Natural killer cell treated with Interleukin-12 subunit alpha and Interleukin-12 subunit beta and Interleukin-15 and Interleukin-18, amount 100 ng/mL, for 72 hours (primary cell): ENCODE results near the gene CROCC. TPM values are rescaled to one million over a fixed set of nuclear protein-coding genes. Genes with fewer than 3 reads are reported as not detected.

Experiments
- ATAC-seq, 2 donors: fragments of 150-1000 bp; cut with Tn5 transposase in 1 of 2; sonication (Bioruptor Pico), chemical (Tn5 transposase) in 1 of 2; 2 replicates each; pipeline ENCODE4 v1.10.0; 2021
- DNase-seq: peaks from one replicate; pipeline ENCODE4 v3.0.0; 2022; ENCODE audit warnings: low spot score
- H3K27ac Mint-ChIP-seq, 2 donors: 1 replicate in 1 of 2; 2 replicates in 1 of 2; pipeline ENCODE4 v1.8.0; 2022; ENCODE audit warnings: mixed read lengths in 2 of 2, mild to moderate bottlenecking in 1 of 2, moderate library complexity in 1 of 2
- H3K27me3 Mint-ChIP-seq, 2 donors: 1 replicate in 1 of 2; 2 replicates in 1 of 2; pipeline ENCODE4 v1.8.0; 2022; ENCODE audit warnings: mixed read lengths in 2 of 2
- H3K36me3 Mint-ChIP-seq: one replicate; pipeline ENCODE4 v1.8.0; 2022; ENCODE audit warnings: mixed read lengths
- H3K4me1 Mint-ChIP-seq, 2 donors: 1 replicate in 1 of 2; 2 replicates in 1 of 2; pipeline ENCODE4 v1.8.0; 2022; ENCODE audit warnings: low read depth in 2 of 2, mixed read lengths in 2 of 2, mild to moderate bottlenecking in 1 of 2
- H3K4me3 Mint-ChIP-seq: one replicate; pipeline ENCODE4 v1.8.0; 2022; ENCODE audit warnings: mixed read lengths
- H3K9me3 Mint-ChIP-seq: 2 replicates; pipeline ENCODE4 v1.8.0; 2022; ENCODE audit warnings: mixed read lengths
- total RNA-seq, 2 donors: library from RNA; stranded (reverse); gene quantifications; one replicate each; pipeline ENCODE4 v1.2.3, GENCODE V29; 2022

Gene CROCC
- total RNA-seq, 2 donors from 2014 or later: 21.0 to 29.3 TPM

DNA sequence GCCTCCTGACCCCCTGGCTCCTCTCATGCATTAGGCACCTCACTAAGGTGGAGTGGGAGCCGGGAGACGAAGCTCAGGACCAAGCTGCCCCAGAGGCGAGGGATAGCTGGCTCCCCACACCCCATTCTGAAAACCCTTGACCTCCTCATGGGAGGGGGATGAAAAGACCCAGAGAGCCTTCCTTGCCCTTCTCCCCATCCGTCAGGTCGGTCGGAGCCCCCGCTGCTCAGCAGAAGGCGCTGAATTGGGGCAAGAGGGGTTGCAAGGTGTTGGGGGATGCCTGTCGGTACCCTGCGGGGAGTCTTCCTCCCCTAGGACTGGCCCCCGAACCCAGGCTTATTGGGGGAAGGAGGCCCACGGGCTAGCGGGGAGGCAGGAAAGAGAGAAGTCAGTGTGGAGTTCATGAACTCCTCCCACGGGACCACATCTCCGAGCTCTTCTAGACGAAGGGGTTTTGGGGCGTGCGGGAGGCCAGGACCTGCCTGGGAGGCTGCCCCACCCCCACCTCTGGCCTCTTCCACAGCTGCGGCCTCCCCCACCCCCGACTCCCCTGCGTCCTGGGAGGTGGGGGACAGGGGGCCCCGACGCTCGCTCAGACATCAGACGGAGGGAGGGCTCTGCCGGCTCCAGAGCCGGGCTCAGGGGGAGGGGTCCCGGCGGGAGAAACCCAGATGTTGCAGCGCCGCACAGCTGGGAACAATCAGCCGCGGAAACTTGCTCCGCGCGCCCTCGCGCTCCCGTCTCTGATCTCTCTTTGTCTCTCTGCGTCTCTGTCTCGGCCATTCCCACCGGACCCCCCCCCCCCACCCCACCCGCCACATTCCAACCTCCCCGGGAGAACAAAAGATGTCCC, 58.0 kb downstream of the CROCC start:
- peaks cover 16 to 22% of the 10 kb centered on the region in 2 donors for H3K27me3 Mint-ChIP-seq
- H3K27ac Mint-ChIP-seq: no peak overlapping the region
- no peak for DNase-seq
- no peaks in the 10 kb centered on the region for H3K9me3 Mint-ChIP-seq
- H3K36me3 Mint-ChIP-seq: no peaks in the 10 kb centered on the region
- H3K4me3 Mint-ChIP-seq: no peak overlapping the region
- ATAC-seq: no peak
- H3K4me1 Mint-ChIP-seq: peaks cover 5 to 10% of the 10 kb centered on the region in 2 donors

GRCh38 chr1:16980473-16981268, 58.9 kb downstream of the CROCC start, which contains the start of gene MFAP2:
Gene MFAP2 (minus strand): TSS chr1:16980620. CDS start chr1:16978273, 2,347 bp downstream.
- peaks cover 16 to 22% of the 10 kb centered on the region in 2 donors for H3K27me3 Mint-ChIP-seq
- no peaks in the 10 kb centered on the region for H3K9me3 Mint-ChIP-seq
- ATAC-seq (peak in 1 of 2 donors; percentile 25), DNase-seq (no peak)
- peak within 1 kb of the TSS; percentile 55 for H3K4me3 Mint-ChIP-seq
- peaks cover 5 to 10% of the 10 kb centered on the region in 2 donors for H3K4me1 Mint-ChIP-seq
- no peaks in the 10 kb centered on the region for H3K36me3 Mint-ChIP-seq
- peak within 1 kb of the TSS in 1 of 2 donors; percentile 45 for H3K27ac Mint-ChIP-seq

GRCh38 chr1:16981269-16981849, 59.6 kb downstream of the CROCC start:
- peak overlapping the region; percentile 55 for H3K4me3 Mint-ChIP-seq
- no peaks in the 10 kb centered on the region for H3K9me3 Mint-ChIP-seq
- H3K36me3 Mint-ChIP-seq: no peaks in the 10 kb centered on the region
- H3K27me3 Mint-ChIP-seq: peaks cover 16 to 22% of the 10 kb centered on the region in 2 donors
- DNase-seq: no peak
- H3K4me1 Mint-ChIP-seq: peaks cover 5 to 10% of the 10 kb centered on the region in 2 donors
- H3K27ac Mint-ChIP-seq: peak overlapping the region in 1 of 2 donors; percentile 45
- no peak for ATAC-seq

- Mint-ChIP-seq H3K36me3 (no peaks in the 10 kb centered on the region), H3K9me3 (no peaks in the 10 kb centered on the region)
These were observed 61.2 kb downstream of the CROCC start for GRCh38 chr1:16982902-16983301.

DNA sequence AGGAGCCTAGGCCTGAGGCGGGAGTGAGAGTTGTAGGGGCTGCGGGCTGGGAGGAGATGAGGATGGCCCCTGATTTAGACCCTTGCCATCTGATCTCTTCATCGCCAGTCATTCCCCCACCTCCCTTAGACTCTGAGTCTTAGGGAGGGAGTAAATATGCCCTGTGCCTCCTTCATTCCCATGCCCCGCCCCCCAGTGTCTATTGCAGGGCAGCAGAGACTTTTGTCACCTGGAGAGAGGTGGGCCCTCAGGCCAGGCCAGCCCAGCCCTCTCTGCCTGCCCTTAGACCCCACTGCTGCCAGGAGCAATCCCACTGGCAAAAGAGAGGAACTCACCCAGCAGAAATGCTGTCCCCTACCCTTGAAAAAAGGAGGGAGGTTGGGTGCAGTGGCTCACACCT, 61.9 kb downstream of the CROCC start:
- Mint-ChIP-seq H3K4me3 (no peak overlapping the region), H3K4me1 (peaks cover 5 to 10% of the 10 kb centered on the region in 2 donors), H3K27ac (no peak overlapping the region), H3K36me3 (no peaks in the 10 kb centered on the region), H3K9me3 (no peaks in the 10 kb centered on the region), H3K27me3 (peaks cover 16 to 22% of the 10 kb centered on the region in 2 donors)
- DNase-seq (no peak), ATAC-seq (no peak)

More at GRCh38 chr1:16982902-16983301, 61.2 kb downstream of the CROCC start:
- ATAC-seq: no peak
- Mint-ChIP-seq H3K27me3 (peaks cover 16 to 22% of the 10 kb centered on the region in 2 donors), H3K4me1 (peaks cover 5 to 10% of the 10 kb centered on the region in 2 donors), H3K4me3 (no peak overlapping the region), H3K27ac (no peak overlapping the region)
- DNase-seq: no peak

DNA sequence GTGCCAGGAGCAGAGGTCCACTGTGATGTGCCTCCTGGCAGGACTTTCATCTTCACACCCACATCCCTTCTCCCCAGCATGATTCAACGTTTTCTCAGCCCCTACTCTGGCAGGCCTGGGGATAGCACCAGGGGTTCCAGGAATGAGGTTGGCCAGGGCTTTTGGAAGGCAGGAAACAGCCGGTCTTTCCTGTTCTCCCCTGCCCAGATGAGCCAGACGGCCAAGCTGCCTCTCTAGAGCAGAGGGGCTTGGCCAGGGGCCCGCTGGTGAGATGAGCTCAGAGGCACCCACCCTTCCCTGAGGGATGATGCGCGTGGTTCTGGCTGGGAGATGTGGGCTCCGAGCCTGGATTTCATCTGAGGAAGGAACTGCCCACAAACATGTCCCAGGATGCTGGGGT, 63.0 kb downstream of the CROCC start:
- no peaks in the 10 kb centered on the region for H3K36me3 Mint-ChIP-seq
- H3K4me1 Mint-ChIP-seq: peaks cover 5 to 10% of the 10 kb centered on the region in 2 donors
- peaks cover 16 to 22% of the 10 kb centered on the region in 2 donors for H3K27me3 Mint-ChIP-seq
- H3K4me3 Mint-ChIP-seq: no peak overlapping the region
- ATAC-seq: no peak
- H3K9me3 Mint-ChIP-seq: no peaks in the 10 kb centered on the region
- no peak for DNase-seq
- H3K27ac Mint-ChIP-seq: no peak overlapping the region

- Mint-ChIP-seq H3K9me3 (no peaks in the 10 kb centered on the region), H3K27ac (no peak overlapping the region), H3K4me1 (peaks cover under 1 to 4% of the 10 kb centered on the region in 2 donors), H3K36me3 (no peaks in the 10 kb centered on the region), H3K27me3 (peaks cover 11 to 16% of the 10 kb centered on the region in 2 donors), H3K4me3 (no peak overlapping the region)
- DNase-seq (no peak), ATAC-seq (peak in 1 of 2 donors; percentile 22)
These were observed 64.4 kb downstream of the CROCC start for GRCh38 chr1:16986113-16986512.

- Mint-ChIP-seq H3K4me3 (no peak overlapping the region), H3K9me3 (no peaks in the 10 kb centered on the region), H3K4me1 (no peaks in the 10 kb centered on the region), H3K36me3 (no peaks in the 10 kb centered on the region), H3K27ac (no peak overlapping the region), H3K27me3 (peaks cover 7 to 11% of the 10 kb centered on the region in 2 donors)
- no peak for ATAC-seq
- DNase-seq: no peak
These were observed 64.8 kb downstream of the CROCC start for GRCh38 chr1:16986560-16986959.

GRCh38 chr1:16986962-16987361, 65.2 kb downstream of the CROCC start:
- peaks cover 6 to 8% of the 10 kb centered on the region in 2 donors for H3K27me3 Mint-ChIP-seq
- ATAC-seq: no peak
- H3K9me3 Mint-ChIP-seq: no peaks in the 10 kb centered on the region

DNA sequence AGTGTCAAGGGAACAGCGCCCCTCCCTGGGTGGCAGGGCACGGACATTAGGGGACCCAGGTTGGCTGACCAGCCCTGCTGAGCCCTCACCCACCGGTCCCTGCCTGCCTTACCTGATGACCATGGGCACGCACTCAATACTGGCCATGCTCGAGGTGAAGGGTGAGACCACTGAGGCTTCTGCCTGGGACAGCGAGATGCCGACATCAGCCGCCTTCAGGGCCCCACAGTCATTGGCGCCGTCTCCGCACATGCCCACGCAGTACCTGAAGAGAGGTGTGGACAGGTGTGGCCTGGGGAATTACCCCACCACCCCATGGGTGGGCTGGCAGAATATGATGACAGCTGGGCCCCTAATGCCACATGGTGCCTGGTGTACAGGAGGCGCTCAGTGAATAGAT, 66.5 kb downstream of the CROCC start:
- DNase-seq: no peak
- ATAC-seq: no peak
- Mint-ChIP-seq H3K36me3 (no peaks in the 10 kb centered on the region), H3K4me3 (no peak overlapping the region), H3K27ac (no peak overlapping the region), H3K9me3 (no peaks in the 10 kb centered on the region), H3K27me3 (peaks cover 3 to 4% of the 10 kb centered on the region in 2 donors), H3K4me1 (no peaks in the 10 kb centered on the region)

More at GRCh38 chr1:16986962-16987361, 65.2 kb downstream of the CROCC start:
- Mint-ChIP-seq H3K4me1 (no peaks in the 10 kb centered on the region), H3K36me3 (no peaks in the 10 kb centered on the region), H3K4me3 (no peak overlapping the region), H3K27ac (no peak overlapping the region)
- no peak for DNase-seq

DNA sequence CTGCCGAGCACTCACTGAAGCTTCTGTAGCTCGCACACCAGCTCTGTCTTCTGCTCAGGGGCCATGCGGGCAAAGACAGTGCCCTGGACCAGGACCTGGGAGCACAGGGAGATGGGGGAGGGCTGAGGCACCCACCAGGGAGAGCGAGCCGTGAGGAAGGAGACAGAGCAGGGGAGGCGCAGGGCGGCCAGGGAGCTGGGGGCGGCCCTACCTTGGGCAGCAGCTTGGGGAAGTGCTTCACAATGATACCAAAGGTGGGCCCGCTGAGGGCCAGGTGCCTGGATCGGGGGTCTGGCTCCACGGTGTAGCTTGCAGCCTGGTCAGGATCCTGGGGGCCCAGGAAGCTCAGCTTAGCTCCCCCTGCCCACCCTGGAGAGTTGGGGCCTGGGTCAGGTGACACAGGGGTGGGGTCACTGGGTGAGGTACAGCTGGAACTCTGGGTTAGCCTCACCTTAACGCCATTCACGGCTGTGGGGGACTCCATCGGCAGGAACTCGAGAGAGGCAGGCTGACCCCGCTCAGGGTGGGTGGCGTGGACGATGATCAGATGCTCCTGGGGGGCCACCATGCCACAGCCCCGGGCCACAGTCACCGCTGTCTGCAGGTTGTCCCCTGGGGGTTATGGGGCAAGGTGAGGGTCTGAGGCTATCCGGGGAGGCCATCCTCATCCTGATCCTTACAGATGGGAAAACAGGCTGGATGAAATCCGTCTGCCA, 68.1 kb downstream of the CROCC start:
- Mint-ChIP-seq H3K9me3 (no peaks in the 10 kb centered on the region), H3K4me1 (no peaks in the 10 kb centered on the region), H3K27me3 (no peaks in the 10 kb centered on the region), H3K4me3 (no peak overlapping the region), H3K27ac (no peak overlapping the region), H3K36me3 (no peaks in the 10 kb centered on the region)
- no peak for ATAC-seq
- no peak for DNase-seq

DNA sequence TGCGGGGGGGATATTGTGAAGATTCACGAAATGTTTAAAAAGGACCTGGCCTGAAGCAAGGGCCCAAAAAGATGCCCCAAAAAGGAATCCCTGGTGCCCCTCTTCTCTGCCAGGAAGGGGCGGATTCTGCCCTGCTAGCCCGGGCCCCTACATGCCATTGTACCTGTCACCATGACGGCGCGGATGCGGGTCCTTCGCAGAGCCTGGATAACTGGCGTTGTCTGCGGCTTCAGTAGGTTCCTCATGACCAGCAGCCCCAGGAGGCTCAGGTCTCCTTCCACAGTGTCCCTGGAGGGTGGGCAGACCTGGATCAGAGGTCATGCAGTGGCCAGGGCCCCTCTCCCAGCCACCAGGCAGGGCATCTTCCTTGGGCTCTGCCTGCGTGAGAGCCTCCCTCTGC, 69.8 kb downstream of the CROCC start:
- Mint-ChIP-seq H3K27ac (no peak overlapping the region), H3K4me3 (no peak overlapping the region), H3K27me3 (no peaks in the 10 kb centered on the region), H3K4me1 (no peaks in the 10 kb centered on the region), H3K9me3 (no peaks in the 10 kb centered on the region), H3K36me3 (no peaks in the 10 kb centered on the region)
- ATAC-seq: no peak
- no peak for DNase-seq

- H3K4me3 Mint-ChIP-seq: no peak overlapping the region
- H3K36me3 Mint-ChIP-seq: no peaks in the 10 kb centered on the region
- no peaks in the 10 kb centered on the region for H3K4me1 Mint-ChIP-seq
- ATAC-seq: no peak
- no peak overlapping the region for H3K27ac Mint-ChIP-seq
- DNase-seq: no peak
- no peaks in the 10 kb centered on the region for H3K9me3 Mint-ChIP-seq
- no peaks in the 10 kb centered on the region for H3K27me3 Mint-ChIP-seq
These were observed 70.4 kb downstream of the CROCC start for GRCh38 chr1:16992102-16992501.
